Large intestine (tissue), 3 donors: Measurements from ENCODE around the gene RSPH9. TPM values are rescaled to one million over a fixed set of nuclear protein-coding genes. Genes with fewer than 3 reads are reported as not detected.
A peak's percentile ranks its signal among the peaks of the same experiment; 100 is the strongest.
"Not testable (repeated sequence)": the region's sequence is repeated elsewhere in the genome, so short reads cannot be mapped to it uniquely, and the experiment has no call there.

Experiments used
- DNase-seq, 2 donors: peaks; one replicate each; pipeline versions ENCODE4 v3.0.0 to v3.0.0-alpha.2; 2013
- H3K27ac ChIP-seq: one replicate; pipeline ENCODE4 v1.5.1; 2013; ENCODE audit warnings: low read length
- H3K27me3 ChIP-seq: 2 replicates; pipeline ENCODE4 v1.6.1; 2013; ENCODE audit warnings: low read length; ENCODE audit not compliant: control insufficient read depth, insufficient read depth
- H3K36me3 ChIP-seq: 2 replicates; pipeline ENCODE4 v1.6.1; 2013; ENCODE audit warnings: low read length; ENCODE audit not compliant: control insufficient read depth, insufficient read depth
- H3K4me1 ChIP-seq: one replicate; pipeline ENCODE4 v1.6.1; 2013; ENCODE audit warnings: low read length; ENCODE audit not compliant: control insufficient read depth, insufficient read depth
- H3K4me3 ChIP-seq: one replicate; pipeline ENCODE4 v1.5.1; 2013; ENCODE audit warnings: low read length
- H3K9me3 ChIP-seq: one replicate; pipeline ENCODE4 v1.6.1; 2013; ENCODE audit warnings: mild to moderate bottlenecking, low read depth, low read length, moderate library complexity; ENCODE audit not compliant: control insufficient read depth
- WGBS: methylation state at CpG from one replicate; pipeline ENCODE4 v1.1.5; 2013; ENCODE audit warnings: low lambda C conversion rate; ENCODE audit not compliant: insufficient coverage; 5-methylcytosine and 5-hydroxymethylcytosine counted together
- polyA plus RNA-seq: library from polyadenylated mRNA; unstranded; fragments of 120-200 nt; gene quantifications from one replicate; pipeline ENCODE4 v1.2.1, GENCODE V29; 2013

The RSPH9 gene
- polyA plus RNA-seq, 1 donor: 1.1 TPM

DNA sequence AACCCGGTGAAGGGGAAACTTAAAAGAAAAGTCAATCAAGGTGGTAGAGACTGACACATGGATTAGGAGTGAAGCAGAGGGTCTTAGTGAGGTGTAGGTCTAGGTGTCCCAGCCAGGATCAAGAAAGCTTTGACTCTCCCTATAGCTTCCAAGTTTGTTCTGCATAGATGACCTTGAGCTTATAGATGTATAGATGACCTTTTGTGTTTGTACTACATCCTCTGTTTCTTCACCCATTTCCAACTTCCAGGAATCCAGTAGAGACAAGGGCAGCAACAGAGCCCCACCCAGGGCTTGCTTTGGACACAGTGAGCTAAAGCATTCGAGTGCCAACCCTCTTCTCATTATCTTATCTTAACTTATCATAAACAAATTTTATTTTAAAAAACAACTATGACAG lies 44.6 kb downstream of the RSPH9 start:
- Histone ChIP-seq H3K27me3 (no peaks in the 10 kb centered on the region), H3K36me3 (peaks cover 2% of the 10 kb centered on the region), H3K4me3 (no peak overlapping the region), H3K4me1 (peaks cover 9% of the 10 kb centered on the region), H3K27ac (no peak overlapping the region), H3K9me3 (no peaks in the 10 kb centered on the region)
- 60% methylated on average over 2 of the region's 2 CpGs for WGBS
- no peak for DNase-seq

DNA sequence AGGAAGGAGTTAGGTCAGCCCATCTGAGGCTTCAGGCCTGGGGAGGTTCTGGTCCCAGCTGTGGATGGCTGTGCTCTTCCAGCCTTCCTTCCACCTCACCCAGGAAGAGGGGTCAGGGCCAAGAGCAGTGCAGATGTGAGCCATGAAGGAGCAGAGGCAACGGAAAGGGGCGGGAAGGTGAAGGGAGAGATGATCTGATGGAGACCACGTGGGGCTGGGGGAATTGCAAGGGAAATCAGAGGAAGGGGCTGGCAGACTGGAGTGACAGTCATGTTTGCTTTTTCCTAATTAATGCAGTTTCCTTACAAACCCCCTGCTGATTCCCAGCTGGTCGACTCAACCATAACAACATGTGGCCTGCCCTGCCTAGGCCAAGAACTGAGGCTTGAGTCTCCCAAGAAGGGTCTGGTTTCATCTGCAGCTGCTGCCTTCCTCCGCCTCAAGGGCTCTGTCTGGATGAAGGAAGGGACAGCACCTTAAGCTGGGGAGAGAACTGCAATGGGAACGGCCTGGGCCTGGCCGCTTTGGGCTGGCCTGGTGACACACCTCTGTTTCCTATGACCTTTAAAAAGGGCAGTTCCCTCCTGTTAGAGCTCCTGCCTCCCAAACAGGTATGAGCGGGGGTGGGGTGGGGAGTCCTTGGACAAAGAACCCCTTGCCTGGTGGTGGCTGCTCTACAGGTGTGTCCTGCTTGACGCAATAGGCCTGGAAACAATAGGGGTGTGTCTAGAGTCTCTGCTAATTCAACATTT lies 50.6 kb downstream of the RSPH9 start:
- peak; percentile 76 to 89 for DNase-seq
- WGBS: 67% methylated on average over 1 of the region's 9 CpGs
- no peaks in the 10 kb centered on the region for H3K27me3 ChIP-seq
- peaks cover 32% of the 10 kb centered on the region for H3K4me1 ChIP-seq
- no peaks in the 10 kb centered on the region for H3K36me3 ChIP-seq
- H3K9me3 ChIP-seq: no peaks in the 10 kb centered on the region
- H3K27ac ChIP-seq: peak overlapping the region; percentile 66
- H3K4me3 ChIP-seq: no peak overlapping the region

DNA sequence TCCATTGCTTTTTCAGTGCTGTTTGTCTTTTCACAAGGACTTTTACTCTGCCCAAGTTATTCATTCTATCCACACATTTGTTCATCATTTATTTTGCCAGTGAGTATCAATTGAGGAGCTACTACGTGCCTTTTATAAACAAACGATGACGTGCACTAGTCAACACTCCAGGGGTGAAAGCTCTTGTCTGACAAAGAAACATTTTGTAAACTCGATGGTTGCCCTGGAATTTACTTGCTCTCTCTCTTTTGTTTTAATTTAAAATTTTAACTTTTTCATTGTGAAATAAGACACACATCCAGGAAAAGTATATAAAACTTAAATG lies 51.1 kb downstream of the RSPH9 start:
- WGBS: 13% methylated on average over 1 of the region's 4 CpGs
- Histone ChIP-seq H3K36me3 (no peaks in the 10 kb centered on the region), H3K27ac (peak overlapping the region; percentile 66), H3K4me3 (no peak overlapping the region), H3K4me1 (peaks cover 32% of the 10 kb centered on the region), H3K9me3 (no peaks in the 10 kb centered on the region), H3K27me3 (no peaks in the 10 kb centered on the region)
- DNase-seq: no peak

DNA sequence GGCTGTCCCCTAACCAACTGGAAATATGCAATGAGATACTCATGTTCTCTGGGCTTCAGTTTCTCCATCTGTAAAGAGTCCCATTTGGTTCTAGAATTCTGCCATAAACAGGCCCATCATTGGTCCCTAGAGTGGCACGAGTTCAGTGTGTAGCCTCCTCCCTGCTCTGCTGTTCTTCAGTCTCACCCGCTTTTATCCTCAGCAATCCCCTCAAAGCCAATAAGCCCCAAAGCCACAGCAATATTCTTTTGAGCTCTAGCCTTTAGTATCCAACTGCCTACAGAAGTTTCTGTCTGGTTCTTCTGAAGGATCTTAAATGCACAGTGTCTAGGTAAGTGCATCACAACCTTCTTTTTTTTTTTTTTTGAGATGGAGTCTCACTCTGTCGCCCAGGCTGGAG lies 52.6 kb downstream of the RSPH9 start:
- 100% methylated on average over 1 of the region's 3 CpGs for WGBS
- peaks cover 38% of the 10 kb centered on the region for H3K4me1 ChIP-seq
- no peak for DNase-seq
- H3K9me3 ChIP-seq: no peaks in the 10 kb centered on the region
- no peaks in the 10 kb centered on the region for H3K36me3 ChIP-seq
- H3K27ac ChIP-seq: no peak overlapping the region
- H3K27me3 ChIP-seq: no peaks in the 10 kb centered on the region
- H3K4me3 ChIP-seq: no peak overlapping the region

DNA sequence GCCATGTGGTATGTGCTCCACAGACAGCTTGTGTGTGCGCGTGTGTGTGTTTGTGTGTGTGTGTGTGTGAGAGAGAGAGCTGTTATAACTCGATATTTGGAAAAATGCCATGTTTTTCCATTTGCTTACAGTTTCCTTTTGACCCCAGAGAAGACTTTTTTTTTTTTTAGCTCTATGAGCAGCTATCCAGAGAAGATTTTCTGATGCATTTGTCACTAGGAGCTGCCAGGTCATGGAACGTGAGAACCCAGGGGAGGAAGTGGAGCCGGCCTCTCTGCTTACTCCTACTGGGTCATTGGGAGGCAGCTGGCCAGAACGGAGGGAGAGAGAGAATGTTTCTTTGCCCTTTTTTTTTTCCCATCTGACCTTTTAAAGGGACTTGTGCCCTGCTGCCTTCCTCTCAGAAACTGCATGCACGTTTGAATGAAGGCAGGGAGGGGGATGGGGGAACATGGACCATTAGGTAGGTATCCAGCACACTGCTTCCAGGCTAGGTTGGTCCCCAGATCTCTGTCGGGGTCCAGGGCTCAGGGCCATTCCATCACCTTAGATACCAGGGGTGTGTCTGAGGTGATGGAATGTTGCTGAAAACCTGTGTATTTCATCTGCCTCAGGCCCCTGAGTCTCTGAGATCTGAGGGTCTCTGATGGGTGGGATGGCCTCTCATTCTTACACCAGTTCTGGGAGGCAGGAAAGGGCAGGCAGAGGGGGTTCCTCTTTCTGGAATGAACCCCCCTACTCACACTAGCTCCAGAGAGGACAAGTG lies 53.9 kb downstream of the RSPH9 start:
- WGBS: no CpG with 5 or more reads among the region's 8 CpGs
- Histone ChIP-seq H3K27me3 (no peaks in the 10 kb centered on the region), H3K27ac (peak overlapping the region; percentile 61), H3K4me1 (peaks cover 51% of the 10 kb centered on the region), H3K4me3 (no peak overlapping the region), H3K9me3 (no peaks in the 10 kb centered on the region), H3K36me3 (no peaks in the 10 kb centered on the region)
- DNase-seq: peak in 1 of 2 donors; percentile 56

DNA sequence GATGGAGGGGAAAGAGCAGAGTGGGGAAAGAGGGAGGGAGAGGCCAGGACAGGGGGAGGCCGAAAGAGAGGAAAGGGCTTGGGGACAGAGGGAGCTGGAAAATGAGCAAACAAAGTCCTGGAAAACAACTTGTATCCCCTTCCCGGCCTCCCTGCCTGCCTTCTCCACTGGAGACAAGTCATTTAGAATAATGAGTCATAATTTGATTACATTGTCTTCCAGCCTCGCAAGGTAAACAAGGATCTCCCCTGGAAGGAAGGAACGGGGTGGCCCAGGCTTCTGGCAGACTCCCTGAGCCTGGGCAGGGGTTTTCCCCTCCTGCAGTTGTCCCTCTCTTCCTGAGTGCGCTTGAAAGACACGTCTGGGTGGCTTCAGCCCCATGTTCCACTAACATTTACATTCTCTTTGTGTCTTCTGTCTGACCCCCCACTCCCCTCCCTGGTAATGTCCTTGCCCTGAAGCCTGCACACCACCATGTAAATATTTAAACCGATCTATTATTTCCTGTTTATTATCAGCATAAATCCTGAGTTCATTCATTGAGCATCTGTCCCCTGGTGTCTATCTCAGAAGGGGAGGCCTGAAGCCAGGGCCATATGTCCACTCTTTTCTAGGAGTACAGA lies 54.8 kb downstream of the RSPH9 start:
- H3K4me3 ChIP-seq: no peak overlapping the region
- H3K27me3 ChIP-seq: no peaks in the 10 kb centered on the region
- peaks cover 56% of the 10 kb centered on the region for H3K4me1 ChIP-seq
- H3K36me3 ChIP-seq: no peaks in the 10 kb centered on the region
- 25% methylated on average over 1 of the region's 7 CpGs for WGBS
- peak; percentile 57 to 84 for DNase-seq
- no peaks in the 10 kb centered on the region for H3K9me3 ChIP-seq
- peak overlapping the region; percentile 61 for H3K27ac ChIP-seq

DNA sequence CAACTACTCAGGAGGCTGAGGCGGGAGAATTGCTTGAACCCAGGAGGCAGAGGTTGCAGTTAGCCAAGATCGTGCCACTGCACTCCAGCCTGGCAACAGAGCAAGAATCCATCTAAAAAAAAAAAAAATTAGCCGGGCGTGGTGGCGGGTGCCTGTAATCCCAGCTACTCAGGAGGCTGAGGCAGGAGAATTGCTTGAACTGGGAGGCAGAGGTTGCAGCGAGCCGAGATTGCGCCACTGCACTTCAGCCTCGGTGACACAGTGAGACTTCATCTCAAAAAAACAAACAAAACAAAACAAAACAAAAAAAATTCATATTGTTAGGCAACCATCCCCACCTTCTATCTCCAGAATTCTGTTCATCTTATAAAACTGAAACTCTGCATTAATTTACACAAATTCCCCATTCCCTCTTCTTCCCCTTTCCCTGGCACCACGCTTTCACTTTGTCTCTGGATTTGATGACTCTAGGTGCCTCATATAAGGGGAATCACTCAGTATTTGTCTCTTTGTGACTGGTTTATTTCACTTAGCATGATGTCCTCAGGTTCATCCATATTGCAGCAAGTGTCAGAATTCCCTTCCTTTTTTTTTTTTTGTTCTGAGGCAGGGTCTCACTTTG lies 56.2 kb downstream of the RSPH9 start:
- peaks cover 51% of the 10 kb centered on the region for H3K4me1 ChIP-seq
- 80% methylated on average over 1 of the region's 10 CpGs for WGBS

DNA sequence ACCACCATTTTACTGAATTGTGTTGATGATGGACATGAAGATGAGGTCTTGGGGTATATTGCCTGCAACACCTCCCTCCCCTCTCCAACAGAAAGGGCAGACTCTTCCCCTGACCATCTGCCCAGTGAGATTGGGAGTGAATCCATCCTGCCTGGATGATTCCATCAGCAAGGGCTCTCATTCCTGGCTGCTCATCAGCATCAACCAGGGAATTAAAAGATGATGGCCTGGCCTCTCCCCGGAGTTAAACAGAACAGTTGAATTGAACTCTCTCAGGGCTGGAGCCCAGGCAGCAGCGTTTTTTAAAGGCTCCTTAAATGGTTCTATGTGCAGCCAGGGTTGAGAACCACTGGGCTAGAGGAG lies 57.3 kb downstream of the RSPH9 start:
- Histone ChIP-seq H3K4me3 (no peak overlapping the region), H3K36me3 (no peaks in the 10 kb centered on the region), H3K27ac (peak overlapping the region; percentile 80), H3K27me3 (no peaks in the 10 kb centered on the region), H3K9me3 (no peaks in the 10 kb centered on the region), H3K4me1 (peaks cover 52% of the 10 kb centered on the region)
- no CpG with 5 or more reads among the region's 2 CpGs for WGBS
- no peak for DNase-seq

More for the DNA sequence above, 56.2 kb downstream of the RSPH9 start:
- not testable (repeated sequence) for H3K4me3 ChIP-seq, H3K27ac ChIP-seq, H3K27me3 ChIP-seq, H3K36me3 ChIP-seq, H3K9me3 ChIP-seq, DNase-seq

DNA sequence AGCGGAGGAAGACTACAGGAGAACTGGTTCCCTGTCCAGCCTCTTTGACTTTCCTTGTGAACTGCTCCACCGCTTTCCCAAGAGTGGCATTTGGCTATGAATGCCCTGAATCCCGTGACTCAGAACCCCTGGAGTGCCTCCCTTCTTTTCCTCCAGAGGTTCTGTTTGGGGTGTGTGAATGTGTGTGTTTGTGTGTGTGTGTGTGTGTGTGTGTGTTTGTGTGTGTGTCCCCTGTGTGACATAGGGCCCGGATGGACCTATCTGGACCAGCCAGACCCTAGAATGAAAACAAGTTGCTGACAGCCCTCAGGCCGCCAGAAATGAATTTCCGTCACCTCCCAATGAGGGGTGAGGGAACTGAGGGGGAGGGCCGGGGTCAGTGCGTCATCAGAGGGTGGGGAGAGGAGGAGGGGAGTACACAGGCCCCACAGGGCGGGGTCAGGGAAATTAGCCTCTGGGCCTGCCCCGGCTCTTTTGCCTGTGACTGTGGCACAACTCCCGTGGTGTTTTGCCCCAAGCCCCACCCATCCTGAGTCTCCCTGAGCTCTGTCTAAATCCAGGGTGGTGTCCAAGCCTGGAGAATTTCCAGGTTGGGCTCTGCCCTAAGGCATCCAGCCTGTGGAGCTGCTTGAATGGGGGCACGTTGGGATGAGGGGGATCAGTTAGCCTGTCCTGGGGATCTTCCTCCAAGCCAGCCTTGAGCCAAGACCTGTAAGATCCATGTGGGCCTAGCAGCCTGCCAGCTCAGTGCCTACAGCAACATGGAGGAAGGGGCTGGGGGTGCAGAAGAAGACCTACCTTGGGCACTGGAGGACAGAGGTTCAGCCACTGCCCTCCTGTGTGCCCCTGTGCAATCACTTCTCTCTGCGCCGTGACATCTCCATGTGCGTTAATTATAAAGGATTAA lies 58.0 kb downstream of the RSPH9 start:
- Histone ChIP-seq H3K27ac (peak overlapping the region; percentile 80), H3K4me3 (no peak overlapping the region), H3K27me3 (no peaks in the 10 kb centered on the region), H3K36me3 (no peaks in the 10 kb centered on the region), H3K4me1 (peaks cover 55% of the 10 kb centered on the region), H3K9me3 (no peaks in the 10 kb centered on the region)
- WGBS: no CpG with 5 or more reads among the region's 15 CpGs
- DNase-seq: peak; percentile 84 to 94
